T-helper 17 cell (primary cell): ENCODE results near the gene SELENOO. TPM values are rescaled to one million over a fixed set of nuclear protein-coding genes. Genes with fewer than 3 reads are reported as not detected.
A peak's percentile ranks its signal among the peaks of the same experiment; 100 is the strongest.

ENCODE experiments used
- ATAC-seq: fragments of 150-1000 bp; cut with Tn5 transposase; 2 replicates; pipeline ENCODE4 v1.10.0; 2021; ENCODE audit warnings: mild to moderate bottlenecking, moderate library complexity
- DNase-seq, 3 donors: peaks; one replicate each; pipeline versions ENCODE4 v3.0.0 to v3.0.0-alpha.2; 2020 to 2021
- H3K9me3 ChIP-seq: one replicate; pipeline ENCODE4 v1.7.0; 2013; ENCODE audit warnings: low read length, mild to moderate bottlenecking; ENCODE audit not compliant: control insufficient read depth, poor library complexity, severe bottlenecking
- H3K27ac Mint-ChIP-seq: one replicate; pipeline ENCODE4 v1.8.0; 2022; ENCODE audit warnings: mild to moderate bottlenecking, moderate library complexity, mixed read lengths
- H3K27me3 Mint-ChIP-seq: one replicate; pipeline ENCODE4 v1.8.0; 2022; ENCODE audit warnings: mixed read lengths
- H3K36me3 Mint-ChIP-seq: one replicate; pipeline ENCODE4 v1.8.0; 2022; ENCODE audit warnings: low read depth, mixed read lengths
- H3K4me1 Mint-ChIP-seq: one replicate; pipeline ENCODE4 v1.8.0; 2022; ENCODE audit warnings: mild to moderate bottlenecking, mixed read lengths
- H3K4me3 Mint-ChIP-seq: one replicate; pipeline ENCODE4 v1.8.0; 2022; ENCODE audit warnings: mild to moderate bottlenecking, moderate library complexity, mixed read lengths
- total RNA-seq, 4 donors: library from RNA in 2 of 4; stranded (reverse) in 2 of 4; gene quantifications; one replicate each; pipeline ENCODE4 v1.2.3 and lab custom pipeline; 2022 to 2026

SELENOO gene
- total RNA-seq, 2 donors from 2014 or later: 27.4 to 29.5 TPM

DNA sequence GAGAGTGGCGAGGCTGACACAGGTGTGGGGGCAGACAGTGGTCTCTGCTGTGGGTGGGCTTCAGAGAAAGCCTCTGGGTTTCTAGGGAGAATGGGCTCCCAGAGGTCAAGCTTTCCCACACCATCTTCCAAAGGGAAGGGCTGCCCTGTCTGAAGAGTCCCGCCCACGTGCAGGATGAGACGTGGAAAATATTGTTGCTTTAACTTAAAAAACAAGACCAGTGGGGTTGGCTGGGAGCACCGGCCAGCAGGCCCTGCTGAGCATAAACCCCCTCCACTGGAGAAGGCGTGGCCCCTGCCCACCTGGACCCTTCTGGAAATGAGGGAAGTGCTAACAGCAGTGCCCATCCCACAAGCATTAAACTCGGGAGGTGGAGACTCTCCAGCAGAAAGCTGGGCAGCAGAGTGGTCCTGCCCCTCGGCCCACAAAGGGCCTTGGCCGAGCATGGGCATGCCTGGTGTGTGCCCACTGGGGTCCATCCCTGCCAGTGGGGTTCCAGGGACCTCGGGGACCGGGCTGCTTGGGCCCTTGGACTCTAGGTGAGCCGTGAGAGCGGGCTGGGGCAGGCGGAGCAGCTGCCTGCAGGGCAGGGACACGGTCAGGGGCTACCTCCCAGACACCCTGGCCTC lies 15.4 kb downstream of the SELENOO start:
- H3K36me3 Mint-ChIP-seq: peaks cover 4% of the 10 kb centered on the region
- no peak for ATAC-seq
- H3K27ac Mint-ChIP-seq: no peak overlapping the region
- H3K4me3 Mint-ChIP-seq: no peak overlapping the region
- H3K9me3 ChIP-seq: no peaks in the 10 kb centered on the region
- no peaks in the 10 kb centered on the region for H3K27me3 Mint-ChIP-seq
- no peak for DNase-seq
- H3K4me1 Mint-ChIP-seq: peaks cover 13% of the 10 kb centered on the region

DNA sequence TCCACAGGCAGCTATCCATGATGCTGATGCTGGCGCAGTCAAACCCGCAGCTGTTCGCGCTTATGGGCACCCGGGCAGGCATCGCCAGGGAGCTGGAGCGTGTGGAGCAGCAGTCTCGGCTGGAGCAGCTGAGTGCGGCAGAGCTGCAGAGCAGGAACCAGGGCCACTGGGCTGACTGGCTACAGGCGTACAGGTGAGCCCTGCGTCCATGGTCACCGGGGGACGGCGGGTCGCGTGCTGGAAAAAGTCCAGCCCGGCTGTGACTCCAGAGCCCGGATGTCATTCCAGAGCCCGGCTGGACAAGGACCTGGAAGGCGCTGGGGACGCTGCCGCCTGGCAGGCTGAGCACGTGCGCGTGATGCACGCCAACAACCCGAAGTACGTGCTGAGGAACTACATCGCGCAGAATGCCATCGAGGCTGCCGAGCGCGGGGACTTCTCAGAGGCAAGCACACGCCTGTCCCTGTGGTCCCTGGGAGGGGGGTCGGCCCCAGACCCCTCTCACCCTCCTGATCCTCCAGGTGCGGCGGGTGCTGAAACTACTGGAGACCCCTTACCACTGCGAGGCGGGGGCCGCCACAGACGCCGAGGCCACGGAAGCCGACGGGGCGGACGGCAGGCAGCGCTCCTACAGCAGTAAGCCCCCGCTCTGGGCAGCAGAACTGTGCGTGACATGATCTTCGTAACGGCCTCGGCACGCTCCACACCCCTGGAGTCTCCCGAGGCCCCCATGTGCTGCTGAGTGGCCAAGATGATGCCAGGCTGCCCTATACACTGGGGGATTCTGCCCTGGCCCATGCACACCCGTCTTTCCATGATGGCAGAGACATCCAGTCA lies 16.1 kb downstream of the SELENOO start:
- Mint-ChIP-seq H3K4me3 (no peak overlapping the region), H3K27me3 (no peaks in the 10 kb centered on the region), H3K27ac (no peak overlapping the region), H3K36me3 (peaks cover 4% of the 10 kb centered on the region), H3K4me1 (peaks cover 13% of the 10 kb centered on the region)
- ATAC-seq (peak; percentile 4), DNase-seq (no peak)
- H3K9me3 ChIP-seq: no peaks in the 10 kb centered on the region

DNA sequence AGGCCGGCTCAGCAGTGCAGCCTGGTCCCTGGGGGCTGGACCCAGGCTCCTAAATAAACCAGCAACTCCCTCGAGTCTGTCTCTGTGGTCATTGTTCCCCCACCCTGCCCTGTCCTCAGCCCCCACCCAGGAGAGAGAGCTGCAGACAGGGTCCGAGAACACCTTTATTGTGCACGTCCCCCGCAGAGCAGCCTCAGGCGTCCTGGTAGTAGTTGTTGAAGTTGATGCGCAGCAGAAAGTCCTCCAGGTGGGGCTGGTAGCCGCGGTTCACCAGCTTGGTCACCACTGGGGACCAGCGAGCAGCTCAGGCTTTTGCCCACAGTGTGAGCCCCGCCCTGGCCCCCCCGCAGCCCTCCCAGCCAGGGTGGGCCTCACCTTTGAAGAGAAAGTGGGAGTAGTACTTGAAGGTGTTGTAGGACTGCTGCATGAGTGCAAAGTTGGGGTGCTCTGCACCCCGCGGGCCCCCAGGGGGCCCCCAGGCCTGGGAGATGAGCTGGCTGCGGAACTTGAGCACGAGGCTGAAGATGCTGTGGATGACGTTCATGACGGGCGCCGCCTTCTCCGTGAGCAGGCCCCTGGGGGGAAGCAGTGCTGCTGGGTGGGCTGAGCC lies 16.8 kb downstream of the SELENOO start:
- no peaks in the 10 kb centered on the region for H3K9me3 ChIP-seq
- peaks cover 3% of the 10 kb centered on the region for H3K36me3 Mint-ChIP-seq
- no peak overlapping the region for H3K27ac Mint-ChIP-seq

DNA sequence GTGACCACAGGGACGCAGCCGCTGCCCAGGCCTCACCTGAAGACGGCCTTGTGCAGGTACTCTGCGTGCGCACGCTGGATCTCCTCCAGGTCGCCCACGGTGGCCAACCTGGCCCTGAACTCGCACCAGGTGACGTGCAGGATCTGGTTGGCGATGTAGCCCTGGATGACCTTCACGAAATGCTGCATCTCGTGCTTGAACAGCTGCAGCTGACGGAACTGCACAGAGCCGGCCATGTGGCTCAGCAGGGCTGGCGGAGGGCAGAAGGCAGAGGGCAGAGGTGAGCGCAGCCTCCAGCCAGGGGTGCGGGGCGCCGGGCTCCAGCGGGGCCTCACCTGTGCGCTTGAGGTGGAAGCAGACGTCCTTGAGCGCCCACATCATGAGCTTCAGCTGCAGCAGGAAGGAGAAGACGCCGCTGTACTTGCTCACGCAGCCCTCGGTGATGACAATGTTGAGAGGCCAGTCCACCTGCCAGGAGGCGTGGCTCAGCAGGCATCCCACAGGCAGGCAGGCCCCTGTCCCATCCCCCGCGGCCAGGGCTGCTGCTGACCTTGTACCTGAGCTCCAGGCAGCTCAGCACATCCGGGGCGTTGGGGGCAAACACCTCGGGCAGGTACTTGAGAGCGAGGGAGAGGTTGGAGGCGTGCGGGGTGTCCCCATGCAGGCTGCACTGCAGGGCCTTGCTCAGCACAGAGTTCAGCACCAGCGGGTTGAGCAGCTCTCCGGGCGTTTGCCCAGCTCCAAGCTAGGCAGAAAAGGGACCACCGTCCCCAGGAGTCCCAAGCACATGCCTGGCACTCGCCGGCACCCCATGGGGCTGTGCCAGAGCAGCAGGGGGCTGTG lies 17.6 kb downstream of the SELENOO start:
- ATAC-seq: peak; percentile 5
- H3K36me3 Mint-ChIP-seq: no peaks in the 10 kb centered on the region

More for the DNA sequence above, 16.8 kb downstream of the SELENOO start:
- Mint-ChIP-seq H3K27me3 (no peaks in the 10 kb centered on the region), H3K4me1 (peaks cover 11% of the 10 kb centered on the region), H3K4me3 (no peak overlapping the region)
- peak; percentile 4 for ATAC-seq
- DNase-seq: no peak

DNA sequence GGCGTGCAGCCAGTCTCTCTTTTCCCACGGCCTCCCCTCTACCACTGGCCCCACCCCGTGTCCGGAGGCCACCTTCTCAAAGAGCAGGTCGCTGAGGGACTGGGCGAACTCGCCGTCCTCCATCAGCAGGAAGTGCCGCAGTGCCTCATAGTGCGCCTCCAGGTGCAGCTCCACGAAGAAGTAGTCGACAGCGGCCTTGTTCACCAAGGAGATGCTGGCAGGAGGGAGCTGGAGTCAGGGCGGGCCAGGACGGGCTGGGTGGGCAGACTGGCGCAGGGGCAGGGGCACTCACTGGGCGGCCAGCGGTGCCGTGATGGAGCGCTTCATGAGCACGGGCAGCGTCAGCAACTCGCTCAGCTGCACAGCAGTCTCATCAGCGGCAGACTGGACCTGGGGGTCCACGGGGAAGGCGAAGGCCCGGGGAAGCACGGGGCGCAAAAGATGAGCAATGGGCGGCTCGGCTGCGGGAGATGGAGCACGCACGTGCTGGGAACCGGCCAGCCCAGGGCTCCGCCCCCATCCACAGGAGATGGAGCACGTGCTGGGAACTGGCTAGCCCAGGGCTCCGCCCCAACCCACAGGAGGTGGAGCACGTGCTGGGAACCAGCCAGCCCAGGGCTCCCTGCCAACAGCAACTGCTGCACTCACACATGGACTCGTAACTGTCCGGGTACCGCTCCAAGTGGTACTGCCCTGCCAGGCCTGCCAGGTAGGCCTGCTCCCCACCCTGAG lies 18.4 kb downstream of the SELENOO start:
- Mint-ChIP-seq H3K27me3 (no peaks in the 10 kb centered on the region), H3K36me3 (no peaks in the 10 kb centered on the region), H3K4me3 (peak overlapping the region; percentile 7), H3K27ac (no peak overlapping the region), H3K4me1 (peaks cover 3% of the 10 kb centered on the region)
- DNase-seq (no peak), ATAC-seq (peak; percentile 8)
- no peaks in the 10 kb centered on the region for H3K9me3 ChIP-seq

More for the DNA sequence above, 17.6 kb downstream of the SELENOO start:
- no peak overlapping the region for H3K27ac Mint-ChIP-seq
- H3K27me3 Mint-ChIP-seq: no peaks in the 10 kb centered on the region
- H3K4me3 Mint-ChIP-seq: no peak overlapping the region
- no peaks in the 10 kb centered on the region for H3K9me3 ChIP-seq
- DNase-seq: no peak
- peaks cover 6% of the 10 kb centered on the region for H3K4me1 Mint-ChIP-seq

DNA sequence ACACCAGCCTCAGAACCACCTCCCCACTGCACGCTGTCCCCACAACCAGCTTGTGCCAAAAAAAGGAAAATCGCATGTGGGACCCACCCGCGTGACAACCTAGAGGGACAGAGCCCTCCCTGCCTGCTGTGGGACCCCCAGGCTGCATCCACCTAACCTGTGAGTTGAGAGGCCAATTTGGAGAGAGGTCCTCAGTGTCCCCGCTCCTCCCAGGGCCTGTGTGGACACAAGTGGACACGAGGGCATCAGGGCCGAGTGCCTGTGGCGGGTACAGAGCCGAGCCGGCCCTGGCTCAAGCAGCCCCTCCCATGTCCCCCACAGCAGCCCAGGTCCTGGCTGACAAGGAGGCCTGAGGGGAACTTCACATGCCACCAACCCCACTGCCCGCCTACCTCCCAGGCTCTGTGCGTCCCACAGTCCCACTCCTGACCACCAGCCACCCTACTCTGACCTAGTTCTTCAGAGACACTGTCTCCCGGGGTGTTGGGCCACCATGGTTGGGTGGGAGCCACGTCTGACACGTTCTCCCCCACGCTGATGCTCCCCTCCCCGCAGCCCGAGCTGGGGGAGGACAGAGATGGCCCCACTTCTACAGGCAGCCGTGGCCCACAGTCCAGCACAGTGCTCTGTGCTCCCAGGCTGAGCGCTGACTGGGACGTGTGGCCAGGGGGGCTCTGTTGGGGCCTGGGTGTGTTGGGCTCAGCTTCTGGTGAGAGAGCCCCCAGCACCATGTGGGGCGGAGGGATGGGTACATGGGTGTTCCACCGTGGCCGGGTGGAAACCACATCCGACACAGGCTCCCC lies 19.2 kb downstream of the SELENOO start:
- no peak for DNase-seq

DNA sequence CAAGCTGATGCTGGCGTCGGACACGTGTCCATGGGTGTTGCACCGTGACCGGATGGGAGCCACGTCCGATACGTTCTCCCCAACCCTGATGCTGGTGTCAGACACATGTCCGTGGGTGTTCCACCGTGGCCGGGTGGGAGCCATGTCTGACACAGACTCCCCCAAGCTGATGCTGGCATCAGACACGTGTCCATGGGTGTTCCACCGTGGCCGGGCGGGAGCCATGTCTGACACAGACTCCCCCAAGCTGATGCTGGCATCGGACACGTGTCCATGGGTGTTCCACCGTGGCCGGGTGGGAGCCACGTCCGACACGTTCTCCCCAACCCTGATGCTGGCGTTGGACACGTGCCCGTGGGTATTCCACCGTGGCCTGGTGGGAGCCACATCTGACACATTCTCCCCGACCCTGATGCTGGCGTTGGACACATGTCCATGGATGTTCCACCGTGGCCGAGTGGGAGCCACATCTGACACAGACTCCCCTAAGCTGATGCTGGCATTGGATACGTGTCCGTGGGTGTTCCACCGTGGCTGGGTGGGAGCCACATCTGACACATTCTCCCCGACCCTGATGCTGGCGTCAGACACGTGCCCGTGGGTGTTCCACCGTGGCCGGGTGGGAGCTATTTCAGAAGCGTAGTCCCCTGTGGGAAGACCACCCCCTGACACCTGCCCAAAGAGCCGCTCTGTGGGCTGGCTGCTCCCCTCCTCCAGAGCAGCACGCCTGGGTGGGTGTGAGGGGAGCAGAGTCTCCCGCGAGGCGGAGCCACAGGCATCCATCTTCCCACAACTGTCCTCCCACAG lies 20.0 kb downstream of the SELENOO start:
- Mint-ChIP-seq H3K27me3 (no peaks in the 10 kb centered on the region), H3K36me3 (no peaks in the 10 kb centered on the region), H3K27ac (no peak overlapping the region), H3K4me1 (no peaks in the 10 kb centered on the region), H3K4me3 (no peak overlapping the region)
- ATAC-seq (no peak), DNase-seq (no peak)
- H3K9me3 ChIP-seq: no peaks in the 10 kb centered on the region

More for the DNA sequence above, 19.2 kb downstream of the SELENOO start:
- Mint-ChIP-seq H3K36me3 (no peaks in the 10 kb centered on the region), H3K4me3 (no peak overlapping the region), H3K27ac (no peak overlapping the region), H3K4me1 (no peaks in the 10 kb centered on the region), H3K27me3 (no peaks in the 10 kb centered on the region)
- ATAC-seq: no peak
- no peaks in the 10 kb centered on the region for H3K9me3 ChIP-seq

DNA sequence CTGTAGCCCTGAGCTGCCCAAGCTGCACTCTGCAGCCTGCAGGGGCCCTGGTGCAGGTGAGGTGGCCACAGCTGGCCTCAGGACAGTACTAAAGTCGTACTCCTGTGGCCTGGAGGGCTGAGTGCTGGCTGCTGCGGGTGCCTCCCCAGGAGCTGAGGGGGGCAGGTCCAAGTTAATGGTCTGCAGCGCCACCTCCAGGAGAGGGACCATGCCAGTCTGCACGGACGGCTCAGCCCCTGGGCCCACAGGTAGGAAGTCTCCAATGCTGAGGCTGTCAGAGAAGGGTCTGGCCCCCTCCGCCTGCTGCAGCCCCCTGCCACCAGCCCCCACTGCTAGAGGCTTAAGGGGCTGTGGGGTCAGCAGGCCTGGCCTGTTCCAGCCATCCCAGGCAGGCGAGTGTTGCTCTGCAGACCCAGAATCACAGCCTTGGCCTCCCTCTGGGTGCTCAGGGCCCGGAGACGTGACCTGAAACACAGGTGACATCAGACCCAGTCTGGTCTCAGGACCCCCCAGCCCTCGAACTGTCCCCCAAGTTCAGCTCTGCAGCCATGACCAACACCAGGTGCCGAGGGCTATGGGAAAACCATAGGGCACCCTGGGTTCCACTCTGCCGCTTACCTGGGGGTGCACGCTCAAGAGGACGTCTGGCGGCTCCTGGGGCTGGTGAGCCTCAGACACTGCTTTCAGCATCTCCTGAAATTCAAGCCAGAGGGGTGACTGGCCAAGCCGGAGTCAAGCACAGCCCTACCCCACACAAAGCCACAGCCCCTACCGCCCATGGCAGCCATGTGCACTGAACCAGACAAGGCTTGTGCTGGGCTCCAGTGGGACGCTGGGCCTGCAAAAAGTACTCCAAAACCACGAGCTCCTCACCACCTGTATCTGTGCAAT lies 20.8 kb downstream of the SELENOO start:
- ATAC-seq (no peak), DNase-seq (no peak)
- H3K4me3 Mint-ChIP-seq: no peak overlapping the region
- H3K4me1 Mint-ChIP-seq: no peaks in the 10 kb centered on the region
- no peak overlapping the region for H3K27ac Mint-ChIP-seq
- H3K36me3 Mint-ChIP-seq: no peaks in the 10 kb centered on the region
- no peaks in the 10 kb centered on the region for H3K9me3 ChIP-seq
- no peaks in the 10 kb centered on the region for H3K27me3 Mint-ChIP-seq

DNA sequence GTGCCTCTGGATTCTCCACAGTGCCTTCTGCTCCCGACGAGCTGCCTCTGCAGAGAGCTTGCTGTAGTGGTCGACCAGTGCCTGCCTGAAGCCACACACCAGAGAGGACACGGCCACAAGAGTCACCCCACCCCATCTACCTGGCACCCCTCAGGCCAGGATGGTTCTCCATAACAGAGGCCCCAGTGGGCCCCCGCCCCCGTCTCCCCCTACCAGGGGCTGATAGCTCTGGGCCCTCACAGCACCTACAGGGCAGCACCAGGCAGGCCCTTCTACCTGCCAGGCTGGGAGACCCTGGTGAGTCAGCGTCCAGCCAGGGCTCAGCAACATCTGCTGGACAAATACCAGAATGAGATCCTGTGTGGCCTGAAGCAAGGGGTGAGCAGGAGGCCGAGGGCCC lies 21.7 kb downstream of the SELENOO start:
- Mint-ChIP-seq H3K27me3 (no peaks in the 10 kb centered on the region), H3K27ac (no peak overlapping the region), H3K36me3 (no peaks in the 10 kb centered on the region), H3K4me3 (no peak overlapping the region), H3K4me1 (peaks cover 2% of the 10 kb centered on the region)
- H3K9me3 ChIP-seq: no peaks in the 10 kb centered on the region
- no peak for DNase-seq
- ATAC-seq: no peak

DNA sequence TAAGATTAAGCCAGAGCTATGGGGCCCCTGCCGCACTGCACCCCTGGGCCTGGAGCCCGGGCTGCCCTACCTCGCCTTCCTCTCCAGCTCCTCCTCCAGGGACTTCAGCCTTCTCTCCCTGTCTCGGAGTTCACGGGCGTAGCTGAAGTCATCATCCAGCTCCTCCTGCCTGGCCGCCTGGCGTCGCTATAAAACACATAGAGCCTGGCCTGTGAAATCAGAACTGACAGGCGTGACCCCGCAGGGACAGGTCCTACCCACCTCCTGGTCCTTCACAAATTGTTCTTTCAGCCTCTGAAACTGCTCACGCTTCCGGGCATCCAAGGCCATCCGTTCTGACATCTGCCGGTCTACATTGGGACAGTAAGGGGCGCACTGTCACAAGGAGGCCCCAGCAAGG lies 23.3 kb downstream of the SELENOO start:
- peaks cover 2% of the 10 kb centered on the region for H3K36me3 Mint-ChIP-seq
- H3K27me3 Mint-ChIP-seq: no peaks in the 10 kb centered on the region
- H3K4me1 Mint-ChIP-seq: peaks cover 8% of the 10 kb centered on the region
- ATAC-seq (no peak), DNase-seq (no peak)
- peak overlapping the region; percentile 19 for H3K27ac Mint-ChIP-seq
- no peak overlapping the region for H3K4me3 Mint-ChIP-seq
- H3K9me3 ChIP-seq: no peaks in the 10 kb centered on the region
